Activated B cell treated with CpG ODN at 0.5 μM for 24 hours (primary cell): ENCODE data around the gene CCDC17. TPM values are rescaled to one million over a fixed set of nuclear protein-coding genes. Genes with fewer than 3 reads are reported as not detected.

Experiments
- ATAC-seq: fragments of 200-7000 bp; cut with Tn5 transposase; one replicate; pipeline ENCODE4 v1.10.0; 2021; ENCODE audit warnings: low read depth, mild to moderate bottlenecking, moderate library complexity
- CTCF ChIA-PET: fragments of 350-600 bp; sonication (Branson Sonifier 250); formaldehyde crosslinking; loops from one replicate; lab custom pipeline; 2021; ENCODE audit warnings: antibody characterized with exemption; lab: Charles Lee
- POLR2A ChIA-PET: fragments of 350-600 bp; sonication (Branson Sonifier 250); formaldehyde crosslinking; loops from one replicate; lab custom pipeline; 2021; ENCODE audit warnings: antibody characterized with exemption; lab: Charles Lee
- DNase-seq: peaks from one replicate; pipeline ENCODE4 v3.0.0; 2022
- H3K27ac Mint-ChIP-seq: one replicate; pipeline ENCODE4 v1.8.0; 2020; ENCODE audit warnings: mixed read lengths
- H3K27me3 Mint-ChIP-seq: one replicate; pipeline ENCODE4 v1.8.0; 2021; ENCODE audit warnings: mixed read lengths
- H3K36me3 Mint-ChIP-seq: one replicate; pipeline ENCODE4 v1.8.0; 2021; ENCODE audit warnings: low read depth, mixed read lengths
- H3K4me1 Mint-ChIP-seq: one replicate; pipeline ENCODE4 v1.8.0; 2021; ENCODE audit warnings: mixed read lengths
- H3K4me3 Mint-ChIP-seq: one replicate; pipeline ENCODE4 v1.8.0; 2020; ENCODE audit warnings: mild to moderate bottlenecking, mixed read lengths
- H3K9me3 Mint-ChIP-seq: one replicate; pipeline ENCODE4 v1.8.0; 2020; ENCODE audit warnings: mixed read lengths
- intact Hi-C: fragments of 100-400 bp; cut with micrococcal nuclease; formaldehyde crosslinking; loops from one replicate; pipeline ENCODE4 v1.15.1; 2024
- total RNA-seq: library from RNA; stranded (reverse); gene quantifications from 2 replicates; pipeline ENCODE4 v1.2.3, GENCODE V29; 2022
- TF ChIP-seq, protein P1 (sequence below): fragments of 200-600 bp; IDR thresholded peaks from one replicate; pipeline ENCODE4 v1.8.0; 2022; ENCODE audit warnings: antibody characterized with exemption, mild to moderate bottlenecking

The CCDC17 gene
- total RNA-seq, 1 donor from 2014 or later, result 6.3 TPM

DNA sequence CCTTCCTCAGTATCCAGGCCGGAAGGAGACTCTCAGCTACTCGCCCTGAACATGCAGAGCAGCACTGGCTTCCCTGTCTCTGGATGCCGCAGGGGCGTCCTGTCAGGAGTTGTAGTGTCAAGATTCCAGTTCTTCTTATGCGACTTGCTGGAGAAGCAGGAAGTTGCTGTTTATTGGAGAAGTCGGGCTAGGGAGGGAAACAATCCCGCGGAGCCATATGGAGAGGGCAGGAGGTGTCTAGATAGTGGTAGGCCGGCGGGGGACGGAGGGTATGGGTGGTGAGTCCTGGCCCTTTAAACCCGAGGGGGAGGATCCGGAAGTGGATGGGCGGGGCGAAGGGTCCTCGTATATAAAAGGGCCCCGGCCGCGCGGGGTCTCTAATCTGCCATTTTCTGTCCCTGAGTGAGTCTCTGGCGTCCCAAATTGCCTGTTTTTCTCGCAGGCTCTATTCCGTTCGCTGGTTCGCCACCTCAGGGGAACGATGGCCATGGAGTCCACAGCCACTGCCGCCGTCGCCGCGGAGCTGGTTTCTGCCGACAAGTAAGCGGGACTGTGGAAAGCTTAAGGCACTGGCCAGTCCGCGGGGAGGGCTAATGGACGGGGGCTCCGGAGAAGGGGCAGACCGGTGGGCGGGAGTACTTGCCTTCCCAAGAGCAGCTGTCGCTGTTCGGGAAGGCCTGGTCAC, 40.0 kb downstream of the CCDC17 start, which contains the start of gene NASP:
TSS of gene NASP (plus strand) at position 376 of the 685 bp plus-strand sequence. CDS start at position 482, 106 bp downstream.
- Mint-ChIP-seq H3K27ac (peak within 1 kb of the TSS; percentile 96), H3K4me1 (peaks cover 50% of the 10 kb centered on the region), H3K9me3 (no peaks in the 10 kb centered on the region), H3K27me3 (no peaks in the 10 kb centered on the region), H3K4me3 (peak within 1 kb of the TSS; percentile 98), H3K36me3 (peaks cover 11% of the 10 kb centered on the region)
- ChIA-PET POLR2A (interaction anchor here (0.8 to 4.6 kb wide), 29 partner anchors 10 to 910 kb away, joined by 3 to 115 read pairs (median 9); partner anchors contain the start of genes AKR1A1, ARMH1, BTBD19 and CCDC163), CTCF (interaction anchor here (1.7 to 6.1 kb wide), 2 partner anchors 13 to 91 kb away, joined by 4 to 39 read pairs; no protein-coding TSS in a partner anchor)
- peak; percentile 98 for DNase-seq
- ATAC-seq, result peak; percentile 55
- TF ChIP-seq, protein P1, sequence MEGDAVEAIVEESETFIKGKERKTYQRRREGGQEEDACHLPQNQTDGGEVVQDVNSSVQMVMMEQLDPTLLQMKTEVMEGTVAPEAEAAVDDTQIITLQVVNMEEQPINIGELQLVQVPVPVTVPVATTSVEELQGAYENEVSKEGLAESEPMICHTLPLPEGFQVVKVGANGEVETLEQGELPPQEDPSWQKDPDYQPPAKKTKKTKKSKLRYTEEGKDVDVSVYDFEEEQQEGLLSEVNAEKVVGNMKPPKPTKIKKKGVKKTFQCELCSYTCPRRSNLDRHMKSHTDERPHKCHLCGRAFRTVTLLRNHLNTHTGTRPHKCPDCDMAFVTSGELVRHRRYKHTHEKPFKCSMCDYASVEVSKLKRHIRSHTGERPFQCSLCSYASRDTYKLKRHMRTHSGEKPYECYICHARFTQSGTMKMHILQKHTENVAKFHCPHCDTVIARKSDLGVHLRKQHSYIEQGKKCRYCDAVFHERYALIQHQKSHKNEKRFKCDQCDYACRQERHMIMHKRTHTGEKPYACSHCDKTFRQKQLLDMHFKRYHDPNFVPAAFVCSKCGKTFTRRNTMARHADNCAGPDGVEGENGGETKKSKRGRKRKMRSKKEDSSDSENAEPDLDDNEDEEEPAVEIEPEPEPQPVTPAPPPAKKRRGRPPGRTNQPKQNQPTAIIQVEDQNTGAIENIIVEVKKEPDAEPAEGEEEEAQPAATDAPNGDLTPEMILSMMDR, result no peak
- intact Hi-C loops, result loop anchor here (1.0 to 10.0 kb wide), 12 partner anchors 13 to 862 kb away; partner anchors contain the start of genes BTBD19, CCDC163, DYNLT4 and IPP

DNA sequence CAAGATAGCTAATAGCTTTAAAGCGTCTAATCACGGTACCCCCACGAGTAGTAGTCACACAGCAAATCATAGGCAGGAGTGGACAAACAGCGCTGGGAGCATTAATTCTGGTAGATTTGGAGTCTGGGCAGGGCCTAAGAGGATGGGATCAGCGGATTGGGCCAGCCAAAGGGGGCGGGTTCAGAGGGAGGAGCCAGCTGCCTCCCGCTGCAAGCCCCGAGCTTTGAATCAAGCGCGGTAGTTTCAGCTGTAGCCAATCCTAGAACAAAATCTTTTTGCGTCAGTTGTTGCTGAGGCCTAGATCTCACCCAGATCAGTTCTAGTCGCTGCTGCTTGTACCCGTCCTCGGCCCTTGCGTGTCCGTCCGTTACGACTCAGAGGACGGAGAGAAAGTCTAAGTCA, 40.6 kb downstream of the CCDC17 start:
- ATAC-seq (peak; percentile 79), DNase-seq (peak; percentile 84)
- Mint-ChIP-seq H3K4me3 (peak overlapping the region; percentile 98), H3K36me3 (peaks cover 11% of the 10 kb centered on the region), H3K9me3 (no peaks in the 10 kb centered on the region), H3K4me1 (peaks cover 46% of the 10 kb centered on the region), H3K27me3 (no peaks in the 10 kb centered on the region), H3K27ac (peak overlapping the region; percentile 96)
- TF ChIP-seq, protein P1, result no peak
- POLR2A ChIA-PET, result interaction anchor here (0.8 to 4.6 kb wide), 27 partner anchors 10 to 909 kb away, joined by 3 to 115 read pairs (median 11); partner anchors contain the start of genes AKR1A1, ARMH1, BTBD19 and CCDC163
- CTCF ChIA-PET, result interaction anchor here (1.7 to 6.1 kb wide), 3 partner anchors 13 to 91 kb away, joined by 4 to 39 read pairs (median 16); no protein-coding TSS in a partner anchor
- intact Hi-C loops, result loop anchor here (1.0 to 10.0 kb wide), 5 partner anchors 92 to 861 kb away; partner anchors contain the start of genes BTBD19, DYNLT4, PLK3 and TESK2

DNA sequence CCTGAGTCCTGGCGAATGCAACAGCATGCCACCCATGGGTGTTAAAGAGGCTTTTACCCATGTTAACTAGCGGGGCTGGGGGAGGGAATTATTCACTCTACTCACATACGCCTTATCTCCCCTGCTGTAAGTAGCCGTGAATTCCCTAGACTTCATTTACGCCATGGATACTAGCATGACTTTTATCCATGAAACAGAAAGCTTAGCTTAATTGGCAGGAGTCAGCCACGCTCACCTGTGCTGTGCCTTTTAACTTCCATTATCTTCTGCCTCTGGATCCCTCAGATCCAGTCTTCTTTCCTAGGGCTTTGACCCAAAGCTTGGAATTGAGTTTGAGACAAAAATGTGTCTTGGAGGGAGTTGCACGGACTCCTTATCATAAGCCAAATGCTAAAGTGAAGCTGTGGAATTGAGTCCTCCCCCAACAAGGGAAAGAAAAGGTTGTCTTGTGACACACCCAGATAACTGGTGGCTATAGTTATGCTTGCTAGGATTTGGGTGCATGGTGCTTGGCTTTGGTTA, 49.7 kb downstream of the CCDC17 start:
- Mint-ChIP-seq H3K27me3 (no peaks in the 10 kb centered on the region), H3K36me3 (peaks cover 18% of the 10 kb centered on the region), H3K4me1 (no peaks in the 10 kb centered on the region), H3K4me3 (no peak overlapping the region), H3K27ac (no peak overlapping the region), H3K9me3 (no peaks in the 10 kb centered on the region)
- ChIA-PET CTCF (interaction anchor here (1.0 kb wide), 1 partner anchor 62 kb away, joined by 3 read pairs; no protein-coding TSS in a partner anchor), POLR2A (no interaction called here)
- ATAC-seq (no peak), DNase-seq (no peak)
- intact Hi-C loops, result no loop called here
- TF ChIP-seq, protein P1, result no peak

DNA sequence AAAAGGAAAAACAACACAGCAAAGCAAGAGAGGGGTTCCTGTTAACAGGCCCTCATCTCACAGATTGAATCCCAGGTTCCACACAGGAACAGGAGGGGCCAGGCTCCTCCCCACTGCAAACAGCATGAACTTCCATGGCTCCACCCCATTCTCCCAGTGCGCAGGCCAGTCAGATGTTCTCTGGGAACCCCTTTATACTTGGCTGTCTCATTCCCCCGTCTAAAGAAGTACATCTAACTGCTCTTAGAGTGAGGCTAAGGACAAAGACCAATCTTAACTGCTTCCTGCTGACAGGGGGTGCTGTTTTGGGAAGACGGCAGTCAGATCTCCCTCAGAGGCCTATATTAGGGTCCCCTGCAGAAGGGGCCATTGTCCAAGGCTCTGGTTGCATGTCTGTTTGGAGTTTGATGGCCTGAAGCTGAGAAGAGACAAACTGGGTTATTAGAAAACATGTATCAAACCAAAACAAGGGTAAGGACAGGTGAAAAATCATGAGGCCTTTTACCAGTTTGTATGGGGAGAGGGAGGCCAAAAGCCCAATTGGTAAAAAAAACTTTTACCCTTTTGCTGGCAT, 50.5 kb downstream of the CCDC17 start:
- no peaks in the 10 kb centered on the region for H3K9me3 Mint-ChIP-seq
- intact Hi-C loops, result no loop called here
- POLR2A ChIA-PET, result interaction anchor here (2.7 kb wide), 1 partner anchor 10 kb away, joined by 11 read pairs; the partner anchor contains the start of gene NASP
- no peak for ATAC-seq
- CTCF ChIA-PET, result interaction anchor here (1.3 to 7.4 kb wide), 5 partner anchors 7 to 61 kb away, joined by 3 to 186 read pairs (median 5); partner anchors contain the start of genes AKR1A1 and PRDX1
- no peak overlapping the region for H3K27ac Mint-ChIP-seq
- no peak for DNase-seq
- TF ChIP-seq, protein P1, result no peak
- no peaks in the 10 kb centered on the region for H3K4me1 Mint-ChIP-seq
- H3K36me3 Mint-ChIP-seq, result peaks cover 27% of the 10 kb centered on the region
- H3K4me3 Mint-ChIP-seq, result no peak overlapping the region
- H3K27me3 Mint-ChIP-seq, result no peaks in the 10 kb centered on the region
